Trophoblast cell (in vitro differentiated cells and primary cell): Measurements from ENCODE around the gene MAST4.
A peak's percentile ranks its signal among the peaks of the same experiment; 100 is the strongest.

Source experiments
- DNase-seq, 2 donors: peaks; one replicate each; pipeline ENCODE4 v3.0.0-alpha.2; 2016
- H2AFZ ChIP-seq: 2 replicates; pipeline ENCODE4 v1.6.1; 2013; ENCODE audit warnings: low read length, moderate library complexity, mild to moderate bottlenecking; ENCODE audit not compliant: insufficient read depth, poor library complexity
- H2AK5ac ChIP-seq: 2 replicates; pipeline ENCODE4 v1.6.1; 2013; ENCODE audit warnings: mild to moderate bottlenecking, low read length
- H2BK120ac ChIP-seq: 2 replicates; pipeline ENCODE4 v1.6.1; 2013; ENCODE audit warnings: low read length, mild to moderate bottlenecking, moderate library complexity; ENCODE audit not compliant: insufficient read depth, poor library complexity
- H2BK12ac ChIP-seq: 2 replicates; pipeline ENCODE4 v1.6.1; 2013; ENCODE audit warnings: mild to moderate bottlenecking, low read length, moderate library complexity
- H2BK5ac ChIP-seq: 2 replicates; pipeline ENCODE4 v1.6.1; 2013; ENCODE audit warnings: low read length, low read depth, moderate library complexity, mild to moderate bottlenecking; ENCODE audit not compliant: poor library complexity
- H3K14ac ChIP-seq: 2 replicates; pipeline ENCODE4 v1.6.1; 2013; ENCODE audit warnings: mild to moderate bottlenecking, low read length
- H3K18ac ChIP-seq: 2 replicates; pipeline ENCODE4 v1.6.1; 2013; ENCODE audit warnings: mild to moderate bottlenecking, low read length
- H3K23ac ChIP-seq: 2 replicates; pipeline ENCODE4 v1.6.1; 2013; ENCODE audit warnings: low read length
- H3K27ac ChIP-seq: 2 replicates; pipeline ENCODE4 v1.5.1; 2013; ENCODE audit warnings: low read depth, mild to moderate bottlenecking, inconsistent platforms, low read length, moderate library complexity
- H3K27me3 ChIP-seq: 2 replicates; pipeline ENCODE4 v1.6.1; 2013; ENCODE audit warnings: inconsistent platforms, mild to moderate bottlenecking, low read length, moderate library complexity; ENCODE audit not compliant: insufficient read depth
- H3K36me3 ChIP-seq, 2 experiments: 1 replicate in 1 of 2; 2 replicates in 1 of 2; pipeline ENCODE4 v1.6.1; 2013; ENCODE audit warnings: low read length in 2 of 2, mild to moderate bottlenecking in 2 of 2, moderate library complexity in 1 of 2; ENCODE audit not compliant: insufficient read depth in 2 of 2, control insufficient read depth in 1 of 2
- H3K4ac ChIP-seq: 2 replicates; pipeline ENCODE4 v1.6.1; 2013; ENCODE audit warnings: low read depth, mild to moderate bottlenecking, low read length, moderate library complexity
- H3K4me1 ChIP-seq, 2 experiments: 1 replicate in 1 of 2; 2 replicates in 1 of 2; pipeline ENCODE4 v1.6.1; 2013; ENCODE audit warnings: low read length in 2 of 2, mild to moderate bottlenecking in 2 of 2, moderate library complexity in 1 of 2; ENCODE audit not compliant: insufficient read depth in 2 of 2, control insufficient read depth in 1 of 2
- H3K4me2 ChIP-seq: 2 replicates; pipeline ENCODE4 v1.6.1; 2013; ENCODE audit warnings: inconsistent platforms, mild to moderate bottlenecking, low read length, moderate library complexity
- H3K4me3 ChIP-seq: 2 replicates; pipeline ENCODE4 v1.5.1; 2013; ENCODE audit warnings: mild to moderate bottlenecking, low read depth, low read length, inconsistent platforms
- H3K79me1 ChIP-seq: one replicate; pipeline ENCODE4 v1.6.1; 2013; ENCODE audit warnings: low read length
- H3K79me2 ChIP-seq: 2 replicates; pipeline ENCODE4 v1.6.1; 2013; ENCODE audit warnings: low read length, mild to moderate bottlenecking; ENCODE audit not compliant: control insufficient read depth, insufficient read depth, poor library complexity
- H3K9ac ChIP-seq: 2 replicates; pipeline ENCODE4 v1.6.1; 2013; ENCODE audit warnings: mild to moderate bottlenecking, low read length
- H3K9me3 ChIP-seq: 2 replicates; pipeline ENCODE4 v1.6.1; 2013; ENCODE audit warnings: low read depth, mild to moderate bottlenecking, control low read depth, inconsistent platforms, low read length; ENCODE audit not compliant: insufficient read depth
- H4K12ac ChIP-seq: 2 replicates; pipeline ENCODE4 v1.6.1; 2013; ENCODE audit warnings: low read depth, mild to moderate bottlenecking, low read length, moderate library complexity
- H4K8ac ChIP-seq: 2 replicates; pipeline ENCODE4 v1.6.1; 2013; ENCODE audit warnings: low read depth, mild to moderate bottlenecking, low read length, moderate library complexity
- H4K91ac ChIP-seq: one replicate; pipeline ENCODE4 v1.6.1; 2013; ENCODE audit warnings: low read depth, mild to moderate bottlenecking, low read length, moderate library complexity
- WGBS: extraction: QIAGEN DNeasy Blood & Tissue Kit; methylation state at CpG from one replicate; pipeline ENCODE4 v1.1.7; 2013; ENCODE audit warnings: missing lambda C conversion rate; ENCODE audit not compliant: insufficient read length, insufficient coverage; ENCODE audit errors: extremely low coverage; 5-methylcytosine and 5-hydroxymethylcytosine counted together

MAST4 gene

GRCh38 chr5:66743344-66743743, 147.2 kb downstream of the MAST4 start:
- Histone ChIP-seq H3K9ac (no peak overlapping the region), H3K4me2 (no peak overlapping the region), H2BK5ac (no peak overlapping the region), H3K4me1 (no peaks in the 10 kb centered on the region), H3K36me3 (no peaks in the 10 kb centered on the region), H3K79me2 (no peaks in the 10 kb centered on the region), H3K23ac (no peak overlapping the region), H3K9me3 (peaks cover 2% of the 10 kb centered on the region), H4K8ac (no peak overlapping the region), H2BK12ac (no peak overlapping the region), H3K4me3 (no peak overlapping the region), H3K18ac (no peak overlapping the region), H3K79me1 (no peaks in the 10 kb centered on the region), H2AFZ (no peak overlapping the region), H3K4ac (no peak overlapping the region), H3K14ac (no peak overlapping the region), H2BK120ac (no peak overlapping the region), H4K91ac (no peak overlapping the region), H2AK5ac (no peak overlapping the region), H3K27me3 (no peaks in the 10 kb centered on the region), H4K12ac (no peak overlapping the region), H3K27ac (no peak overlapping the region)
- no CpG with 5 or more reads among the region's 6 CpGs for WGBS
- no peak for DNase-seq

GRCh38 chr5:66744040-66744439, 147.8 kb downstream of the MAST4 start:
- H3K79me2 ChIP-seq: no peaks in the 10 kb centered on the region
- H3K14ac ChIP-seq: no peak overlapping the region
- H3K23ac ChIP-seq: no peak overlapping the region
- H3K4me1 ChIP-seq: no peaks in the 10 kb centered on the region
- H3K79me1 ChIP-seq: no peaks in the 10 kb centered on the region
- H2AFZ ChIP-seq: no peak overlapping the region
- H3K9me3 ChIP-seq: peaks cover 2% of the 10 kb centered on the region
- no peak overlapping the region for H4K12ac ChIP-seq
- no peaks in the 10 kb centered on the region for H3K27me3 ChIP-seq
- H2BK120ac ChIP-seq: no peak overlapping the region
- H4K91ac ChIP-seq: no peak overlapping the region
- H2BK12ac ChIP-seq: no peak overlapping the region
- H2AK5ac ChIP-seq: no peak overlapping the region
- no peak overlapping the region for H3K27ac ChIP-seq
- H3K9ac ChIP-seq: no peak overlapping the region
- peak; percentile 6 to 31 for DNase-seq
- no peak overlapping the region for H3K4me3 ChIP-seq
- no peak overlapping the region for H3K4me2 ChIP-seq
- H3K18ac ChIP-seq: no peak overlapping the region
- no peak overlapping the region for H3K4ac ChIP-seq
- no CpG with 5 or more reads among the region's 4 CpGs for WGBS
- H3K36me3 ChIP-seq: no peaks in the 10 kb centered on the region
- no peak overlapping the region for H4K8ac ChIP-seq
- H2BK5ac ChIP-seq: no peak overlapping the region

- H2AFZ ChIP-seq: no peak overlapping the region
- H2BK5ac ChIP-seq: no peak overlapping the region
- no peak overlapping the region for H3K18ac ChIP-seq
- H2AK5ac ChIP-seq: no peak overlapping the region
- no CpG with 5 or more reads among the region's 5 CpGs for WGBS
- no peak overlapping the region for H3K23ac ChIP-seq
- H3K27ac ChIP-seq: no peak overlapping the region
- no peak overlapping the region for H2BK12ac ChIP-seq
- H3K14ac ChIP-seq: no peak overlapping the region
- peaks cover 2% of the 10 kb centered on the region for H3K9me3 ChIP-seq
- H4K91ac ChIP-seq: no peak overlapping the region
- no peak overlapping the region for H4K12ac ChIP-seq
- H3K4ac ChIP-seq: no peak overlapping the region
- H3K79me2 ChIP-seq: no peaks in the 10 kb centered on the region
- no peaks in the 10 kb centered on the region for H3K79me1 ChIP-seq
- H3K9ac ChIP-seq: no peak overlapping the region
- H3K4me1 ChIP-seq: no peaks in the 10 kb centered on the region
- no peak overlapping the region for H3K4me3 ChIP-seq
- no peaks in the 10 kb centered on the region for H3K36me3 ChIP-seq
- H4K8ac ChIP-seq: no peak overlapping the region
- no peak for DNase-seq
- H3K4me2 ChIP-seq: no peak overlapping the region
- H2BK120ac ChIP-seq: no peak overlapping the region
- no peaks in the 10 kb centered on the region for H3K27me3 ChIP-seq
These were observed 149.1 kb downstream of the MAST4 start for GRCh38 chr5:66745297-66745696.

GRCh38 chr5:66747607-66748006, 151.4 kb downstream of the MAST4 start:
- Histone ChIP-seq H4K8ac (no peak overlapping the region), H3K4me2 (no peak overlapping the region), H3K27me3 (no peaks in the 10 kb centered on the region), H3K18ac (no peak overlapping the region), H2BK5ac (no peak overlapping the region), H4K12ac (no peak overlapping the region), H3K4me1 (no peaks in the 10 kb centered on the region), H3K9ac (no peak overlapping the region), H4K91ac (no peak overlapping the region), H3K79me1 (no peaks in the 10 kb centered on the region), H2BK12ac (no peak overlapping the region), H3K14ac (no peak overlapping the region), H3K4ac (no peak overlapping the region), H2BK120ac (no peak overlapping the region), H3K23ac (no peak overlapping the region), H3K36me3 (no peaks in the 10 kb centered on the region), H3K9me3 (peaks cover 2% of the 10 kb centered on the region), H3K27ac (no peak overlapping the region), H2AFZ (no peak overlapping the region), H3K4me3 (no peak overlapping the region), H2AK5ac (no peak overlapping the region), H3K79me2 (no peaks in the 10 kb centered on the region)
- no CpG with 5 or more reads among the region's 5 CpGs for WGBS
- DNase-seq: no peak
